ENCODE results near the gene ANO2. TPM values are rescaled to one million over a fixed set of nuclear protein-coding genes. Genes with fewer than 3 reads are reported as not detected.

ANO2 gene
- total RNA-seq, 2 donors from 2014 or later = 2.8 to 9.3 TPM

DNA sequence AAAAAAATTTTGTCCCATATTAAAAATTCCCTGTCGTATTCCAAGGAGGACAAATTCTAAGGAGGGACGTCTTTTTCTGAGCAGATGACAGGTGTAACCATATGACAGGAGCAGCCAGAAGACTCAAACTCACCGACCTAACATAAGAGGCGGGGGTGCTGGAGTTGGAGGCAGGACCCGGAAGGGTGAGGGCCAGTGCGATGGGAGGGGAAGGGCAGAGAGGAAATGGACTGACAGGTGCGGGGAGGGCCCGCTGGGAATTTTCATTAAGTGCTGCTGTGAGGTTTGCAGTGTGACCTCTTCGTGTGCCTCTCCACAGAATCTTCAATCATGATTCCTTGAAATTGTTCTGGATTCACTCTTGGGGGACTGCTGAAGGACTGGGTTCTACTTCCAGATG, 323.7 kb downstream of the ANO2 start:
- no peak for DNase-seq (ENCODE audit: low spot score)
- Histone ChIP-seq H3K9me3 (no peaks in the 10 kb centered on the region), H3K4me3 (no peak overlapping the region), H3K27ac (no peak overlapping the region), H3K36me3 (no peaks in the 10 kb centered on the region), H3K27me3 (no peaks in the 10 kb centered on the region), H3K4me1 (peaks cover 0 to 6% of the 10 kb centered on the region in 2 donors)
- TF ChIP-seq, protein P1, sequence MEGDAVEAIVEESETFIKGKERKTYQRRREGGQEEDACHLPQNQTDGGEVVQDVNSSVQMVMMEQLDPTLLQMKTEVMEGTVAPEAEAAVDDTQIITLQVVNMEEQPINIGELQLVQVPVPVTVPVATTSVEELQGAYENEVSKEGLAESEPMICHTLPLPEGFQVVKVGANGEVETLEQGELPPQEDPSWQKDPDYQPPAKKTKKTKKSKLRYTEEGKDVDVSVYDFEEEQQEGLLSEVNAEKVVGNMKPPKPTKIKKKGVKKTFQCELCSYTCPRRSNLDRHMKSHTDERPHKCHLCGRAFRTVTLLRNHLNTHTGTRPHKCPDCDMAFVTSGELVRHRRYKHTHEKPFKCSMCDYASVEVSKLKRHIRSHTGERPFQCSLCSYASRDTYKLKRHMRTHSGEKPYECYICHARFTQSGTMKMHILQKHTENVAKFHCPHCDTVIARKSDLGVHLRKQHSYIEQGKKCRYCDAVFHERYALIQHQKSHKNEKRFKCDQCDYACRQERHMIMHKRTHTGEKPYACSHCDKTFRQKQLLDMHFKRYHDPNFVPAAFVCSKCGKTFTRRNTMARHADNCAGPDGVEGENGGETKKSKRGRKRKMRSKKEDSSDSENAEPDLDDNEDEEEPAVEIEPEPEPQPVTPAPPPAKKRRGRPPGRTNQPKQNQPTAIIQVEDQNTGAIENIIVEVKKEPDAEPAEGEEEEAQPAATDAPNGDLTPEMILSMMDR (IDR thresholded peaks at IDR 0.05) = no peak

DNA sequence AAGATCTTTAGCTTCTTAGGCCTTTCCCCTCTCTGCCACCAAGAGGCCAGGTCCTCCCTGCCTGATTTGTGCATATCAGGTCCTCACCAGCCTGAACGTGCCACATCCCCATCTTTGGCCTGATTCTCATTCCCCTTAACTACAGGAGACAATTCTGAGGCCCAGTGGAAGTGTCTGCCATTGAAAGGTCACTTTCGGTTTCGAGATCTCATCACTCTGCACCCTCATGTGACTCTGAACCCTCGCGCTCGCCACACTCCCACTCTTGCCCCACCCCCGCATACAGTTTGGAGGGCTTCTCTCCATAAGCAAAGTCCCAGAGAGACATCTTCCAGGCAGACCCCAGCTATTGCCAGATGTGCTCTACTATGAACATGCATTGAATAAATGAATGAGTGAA, 324.2 kb downstream of the ANO2 start:
- Histone ChIP-seq H3K36me3 (no peaks in the 10 kb centered on the region), H3K9me3 (no peaks in the 10 kb centered on the region), H3K4me1 (peaks cover 0 to 6% of the 10 kb centered on the region in 2 donors), H3K4me3 (no peak overlapping the region), H3K27me3 (no peaks in the 10 kb centered on the region), H3K27ac (no peak overlapping the region)
- no peak for DNase-seq (ENCODE audit: low spot score)
- TF ChIP-seq, protein P1 (IDR thresholded peaks at IDR 0.05) = no peak

DNA sequence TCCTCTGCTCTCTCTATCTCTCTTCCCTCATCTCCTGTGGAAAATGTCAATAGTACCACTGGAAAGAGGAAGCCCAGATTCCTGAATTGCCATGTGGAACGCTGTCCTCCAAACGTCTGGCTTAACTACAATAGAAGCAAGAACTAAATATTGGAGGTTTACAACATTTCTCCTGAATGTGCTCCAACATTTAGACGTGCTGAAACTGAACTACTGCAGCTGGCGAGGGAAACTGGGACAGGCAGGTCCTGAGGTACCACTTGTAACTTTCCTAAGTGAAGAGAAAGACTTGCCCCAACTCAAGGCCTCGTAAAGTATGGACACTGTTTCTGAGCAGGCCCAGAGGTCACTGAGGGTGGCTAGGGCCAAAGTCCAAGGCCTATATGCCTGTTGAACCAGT, 325.4 kb downstream of the ANO2 start:
- H3K9me3 ChIP-seq = no peaks in the 10 kb centered on the region
- H3K27me3 ChIP-seq = no peaks in the 10 kb centered on the region
- TF ChIP-seq, protein P1 (IDR thresholded peaks at IDR 0.05) = no peak
- no peaks in the 10 kb centered on the region for H3K36me3 ChIP-seq
- DNase-seq (ENCODE audit: low spot score) = no peak
- peaks cover 0 to 6% of the 10 kb centered on the region in 2 donors for H3K4me1 ChIP-seq
- H3K27ac ChIP-seq = no peak overlapping the region
- H3K4me3 ChIP-seq = no peak overlapping the region

DNA sequence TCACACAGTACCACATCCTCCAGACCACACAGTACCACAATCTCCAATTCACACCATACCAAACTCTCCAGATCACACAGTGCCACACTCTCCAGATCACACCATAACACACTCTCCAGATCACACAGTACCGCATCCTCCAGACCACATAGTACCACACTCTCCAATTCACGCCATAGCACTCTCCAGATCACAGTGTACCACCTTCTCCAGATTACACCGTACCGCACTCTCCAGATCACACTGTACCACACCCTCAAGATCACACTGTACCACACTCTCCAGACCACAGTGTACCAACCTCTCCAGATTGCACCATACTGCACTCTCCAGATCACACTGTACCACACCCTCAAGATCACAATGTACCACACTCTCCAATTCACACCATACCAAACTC, 328.2 kb downstream of the ANO2 start:
- Histone ChIP-seq H3K9me3 (no peaks in the 10 kb centered on the region), H3K4me3 (no peak overlapping the region), H3K27me3 (no peaks in the 10 kb centered on the region), H3K4me1 (peaks cover 0 to 6% of the 10 kb centered on the region in 2 donors), H3K27ac (no peak overlapping the region), H3K36me3 (no peaks in the 10 kb centered on the region)
- TF ChIP-seq, protein P1 (IDR thresholded peaks at IDR 0.05) = no peak
- no peak for DNase-seq (ENCODE audit: low spot score)

DNA sequence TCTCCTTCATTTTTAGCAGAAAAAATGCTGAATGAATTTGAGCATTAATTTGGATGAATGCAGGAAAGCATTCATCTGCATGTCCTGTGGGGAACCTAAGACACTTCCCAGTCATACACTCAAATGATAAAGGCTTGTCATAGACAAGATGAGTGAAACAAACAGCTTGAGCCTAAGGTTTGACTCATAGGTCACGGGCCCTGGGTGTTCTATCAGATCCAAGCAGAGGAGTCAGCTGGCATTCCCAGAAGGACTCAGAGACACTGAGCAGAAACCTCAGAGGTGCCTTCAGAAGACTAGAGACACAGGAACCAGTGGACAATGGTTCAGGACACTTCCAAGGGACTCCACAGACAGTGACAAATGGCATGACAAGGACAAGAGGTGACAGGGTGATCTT, 329.3 kb downstream of the ANO2 start:
- no peak overlapping the region for H3K4me3 ChIP-seq
- TF ChIP-seq, protein P1 (IDR thresholded peaks at IDR 0.05) = no peak

DNA sequence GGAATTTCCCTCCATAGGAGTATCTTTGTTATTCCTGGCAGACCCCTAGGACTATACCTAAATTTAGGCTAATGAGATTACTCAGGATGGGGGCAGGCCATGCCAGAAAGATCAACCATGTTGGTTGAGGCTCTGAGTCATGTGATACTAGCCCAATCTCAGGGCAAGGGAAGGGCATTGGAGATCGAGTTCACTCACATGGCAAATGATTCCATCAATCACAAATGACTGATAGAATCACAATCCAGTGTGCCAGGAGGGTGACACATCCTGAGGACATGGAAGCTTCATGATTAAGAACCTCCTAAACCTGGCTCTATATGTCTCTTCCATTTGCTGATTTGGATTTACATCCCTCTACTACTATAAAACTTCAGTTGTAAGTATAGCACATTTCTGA, 330.8 kb downstream of the ANO2 start:
- H3K27ac ChIP-seq = no peak overlapping the region
- H3K36me3 ChIP-seq = no peaks in the 10 kb centered on the region
- TF ChIP-seq, protein P1 (IDR thresholded peaks at IDR 0.05) = no peak
- H3K4me3 ChIP-seq = no peak overlapping the region
- no peaks in the 10 kb centered on the region for H3K27me3 ChIP-seq
- no peak for DNase-seq (ENCODE audit: low spot score)
- no peaks in the 10 kb centered on the region for H3K9me3 ChIP-seq
- H3K4me1 ChIP-seq = no peaks in the 10 kb centered on the region

More for the DNA sequence above, 329.3 kb downstream of the ANO2 start:
- Histone ChIP-seq H3K9me3 (no peaks in the 10 kb centered on the region), H3K27ac (no peak overlapping the region), H3K4me1 (no peaks in the 10 kb centered on the region), H3K36me3 (no peaks in the 10 kb centered on the region), H3K27me3 (no peaks in the 10 kb centered on the region)
- no peak for DNase-seq (ENCODE audit: low spot score)

All from right atrium auricular region (tissue), 2 donors.